Measurements from ENCODE around the gene ANKRD29.

GRCh38 chr18:23614413-23614812 is 48.3 kb downstream of the ANKRD29 start:
- TF ChIP-seq CTCF (conservative IDR thresholded peaks at IDR 0.05) (no peak), ZFX (IDR thresholded peaks at IDR 0.05) (no peak)

Measured in C4-2B (cell line).